Measurements from ENCODE around the gene JSRP1. TPM values are rescaled to one million over a fixed set of nuclear protein-coding genes. Genes with fewer than 3 reads are reported as not detected.

Gene JSRP1
- total RNA-seq, 1 donor from 2014 or later, result 2.0 TPM

DNA sequence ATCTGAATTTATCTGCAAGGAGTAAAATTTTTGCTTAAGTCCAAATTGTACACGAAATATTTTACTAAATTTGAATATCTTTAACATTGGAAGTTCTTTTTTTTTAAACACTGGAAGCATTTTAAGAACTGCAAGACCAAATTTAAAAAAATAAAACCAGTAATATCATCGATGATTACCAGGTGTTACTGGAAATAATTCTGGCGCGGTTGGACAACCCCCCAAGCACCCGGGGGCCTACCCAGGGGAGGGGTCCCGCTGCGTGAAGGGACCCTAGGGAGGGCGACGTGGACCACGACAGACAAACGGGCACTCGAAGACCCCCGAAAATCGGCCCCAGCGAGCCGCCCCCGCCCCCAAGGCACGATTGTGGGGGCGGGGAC, 12.6 kb upstream of the JSRP1 start:
- DNase-seq (ENCODE audit: low spot score in 2 of 2), result no peak
- no peak for FAIRE-seq

DNA sequence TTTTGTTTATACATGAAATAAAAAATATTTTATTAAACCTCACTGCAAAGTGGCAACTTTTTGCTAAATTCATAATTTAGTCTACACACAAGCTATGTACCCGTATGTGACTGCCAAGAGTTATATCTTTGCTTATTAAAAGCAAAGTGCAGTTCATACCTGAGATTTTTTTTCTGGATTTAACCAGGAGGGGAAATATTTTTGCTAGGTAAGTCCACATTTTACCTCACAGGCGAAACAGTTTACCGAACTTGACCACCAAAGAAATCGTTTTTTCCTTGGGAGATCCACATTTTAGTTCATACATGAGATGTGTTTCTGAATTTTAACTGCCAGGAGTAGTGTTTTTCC, 12.2 kb upstream of the JSRP1 start:
- FAIRE-seq (no peak), DNase-seq (ENCODE audit: low spot score in 2 of 2) (no peak)

DNA sequence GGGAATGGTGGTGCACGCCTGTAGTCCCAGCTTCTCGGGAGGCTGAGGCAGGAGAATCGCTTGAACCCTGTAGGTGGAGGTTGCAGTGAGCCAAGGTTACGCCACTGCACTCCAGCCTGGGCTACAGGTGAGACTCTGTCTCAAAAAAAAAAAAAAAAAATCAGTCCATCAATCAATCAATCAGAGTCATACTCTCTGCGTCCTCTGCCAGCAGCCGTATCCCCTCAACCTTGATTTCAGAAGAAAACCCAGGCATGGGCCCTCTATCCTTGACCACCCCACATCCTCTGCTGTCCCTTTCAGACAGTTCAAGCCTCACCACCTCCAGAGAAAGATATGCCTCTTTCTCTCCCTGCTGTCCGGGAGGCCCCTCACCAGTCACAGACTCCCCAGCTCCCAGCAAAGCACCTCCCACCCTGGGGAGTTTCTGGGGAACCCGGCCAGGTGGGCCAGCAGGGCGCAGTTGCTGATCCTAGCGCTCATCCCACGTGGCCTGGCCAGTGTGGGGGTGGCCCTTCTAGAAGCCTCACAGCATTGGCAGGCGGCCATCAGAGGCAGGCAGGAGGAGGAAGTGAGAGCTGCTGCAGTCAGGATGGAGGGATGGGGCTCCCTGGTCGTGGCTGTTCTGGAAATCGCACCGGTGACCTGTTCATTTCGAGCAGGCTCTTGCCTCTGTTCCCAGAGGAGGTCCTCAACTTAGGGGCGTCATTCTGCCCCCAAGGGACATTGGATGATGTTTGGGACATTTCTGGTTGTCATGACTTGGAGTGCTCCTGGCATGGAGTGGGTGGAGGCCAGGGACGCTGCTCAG, 10.2 kb upstream of the JSRP1 start:
- no peak for DNase-seq (ENCODE audit: low spot score in 2 of 2)
- FAIRE-seq, result no peak

DNA sequence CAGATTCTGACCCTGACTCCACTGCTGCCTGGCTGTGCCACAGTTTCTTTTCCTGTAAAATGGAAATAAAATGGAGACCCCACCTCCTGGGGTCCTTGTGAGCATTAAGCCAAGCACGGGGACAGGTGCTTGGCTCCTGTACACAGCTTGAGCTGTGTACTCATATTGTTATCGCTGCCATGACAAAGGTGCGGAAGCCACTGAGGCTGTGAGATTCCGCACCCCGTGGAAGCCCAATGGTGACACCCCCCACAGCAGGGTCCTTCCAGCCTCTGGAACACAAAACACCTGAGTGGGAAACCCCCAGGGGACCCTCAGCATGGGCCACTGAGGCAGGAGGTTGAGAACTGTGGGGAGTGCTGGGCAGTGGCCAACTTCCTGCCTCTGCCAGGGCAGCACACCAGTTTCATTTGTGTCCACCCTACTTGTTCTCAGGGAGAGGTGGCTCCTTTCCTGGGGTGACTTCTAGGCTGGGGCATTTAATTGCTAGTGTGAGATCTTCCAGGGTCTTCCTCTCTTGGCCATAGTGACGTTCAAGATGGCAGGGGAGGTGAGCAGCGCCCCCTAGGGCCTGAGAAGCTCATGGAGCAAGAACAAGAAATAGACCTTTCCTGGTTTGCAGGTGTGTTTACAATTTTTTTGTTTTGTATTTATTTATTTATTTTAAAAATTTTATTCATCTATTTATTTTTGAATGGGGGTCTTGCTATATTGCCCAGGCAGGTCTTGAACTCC, 5.4 kb upstream of the JSRP1 start:
- no peak for DNase-seq (ENCODE audit: low spot score in 2 of 2)
- no peak for FAIRE-seq

DNA sequence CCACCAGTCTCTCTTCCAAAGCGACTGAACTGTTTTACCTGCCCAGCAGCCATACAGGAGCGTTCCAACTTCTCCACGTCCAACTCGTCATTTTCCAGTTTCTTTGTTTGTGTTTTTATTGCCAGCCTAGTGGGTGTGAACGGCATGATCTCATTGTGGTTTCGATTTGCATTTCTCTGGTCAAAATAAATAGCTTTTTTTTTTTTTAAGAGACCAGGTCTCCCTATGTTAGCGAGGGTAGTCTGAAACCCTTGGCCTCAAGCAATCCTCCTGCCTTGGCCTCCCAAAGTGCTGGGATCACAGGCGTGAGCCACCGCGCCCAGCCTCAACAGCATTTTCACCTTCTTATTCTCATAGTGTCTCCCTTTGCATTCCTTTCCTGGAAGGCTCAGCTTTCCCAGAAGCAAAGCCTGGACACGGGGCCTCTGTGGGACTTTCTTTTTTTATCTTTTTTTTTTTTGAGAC, 4.2 kb upstream of the JSRP1 start:
- FAIRE-seq (no peak), DNase-seq (ENCODE audit: low spot score in 2 of 2) (no peak)

DNA sequence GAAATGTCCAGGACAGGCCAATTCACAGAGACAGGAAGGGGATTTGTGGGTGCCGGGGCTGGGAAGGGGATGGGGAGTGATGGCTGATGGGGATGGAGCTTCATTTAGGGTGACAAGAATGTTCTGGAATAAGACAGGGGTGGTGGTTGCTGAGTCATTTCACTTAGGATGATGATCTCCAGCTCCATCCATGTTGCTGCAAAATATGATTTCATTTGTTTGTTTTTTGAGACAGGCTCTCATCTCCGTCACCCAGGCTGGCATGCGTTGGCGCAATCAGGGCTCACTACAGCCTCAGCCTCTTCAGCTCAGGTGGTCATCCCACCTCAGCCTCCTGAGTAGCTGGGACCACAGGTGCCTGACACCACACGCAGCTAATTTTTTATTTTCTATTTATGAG, 3.1 kb upstream of the JSRP1 start:
- DNase-seq (ENCODE audit: low spot score in 2 of 2), result no peak
- FAIRE-seq, result no peak

DNA sequence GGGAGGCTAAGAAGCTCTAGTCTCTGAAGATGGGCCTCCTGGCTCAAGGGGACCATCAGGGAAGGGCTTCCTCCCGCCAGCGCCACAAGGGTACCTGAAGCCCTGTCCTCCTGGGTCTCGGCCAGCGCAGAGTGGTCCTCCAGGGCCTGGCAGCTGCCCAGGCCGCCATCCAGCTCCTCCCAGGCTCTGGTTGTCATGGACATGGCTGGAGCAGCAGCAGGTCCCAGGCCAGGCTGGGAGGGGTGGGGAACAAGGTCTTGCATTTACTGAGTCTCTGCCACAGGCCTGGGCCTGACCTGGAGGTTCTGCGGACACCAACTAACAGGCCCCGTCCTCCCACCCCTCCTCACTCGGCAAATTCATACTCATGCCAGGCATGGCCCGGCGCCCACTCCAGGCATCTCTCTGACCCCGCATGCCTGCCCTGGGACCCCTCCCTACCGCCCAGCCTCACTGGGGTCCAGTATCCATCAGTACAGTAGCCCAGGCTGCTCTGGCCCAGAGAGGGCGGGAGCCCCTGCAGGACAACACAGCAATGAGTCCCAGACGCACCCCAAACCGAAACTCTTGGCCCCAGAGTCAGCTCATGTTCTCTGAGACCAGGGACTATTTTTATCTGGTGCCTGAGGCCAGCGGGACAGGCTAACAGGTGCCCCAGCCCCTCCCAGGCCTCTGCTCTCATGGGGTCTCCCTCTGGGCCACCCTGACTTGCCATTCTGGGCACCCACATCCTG, 938 bp downstream of the JSRP1 start:
- FAIRE-seq, result no peak
- DNase-seq (ENCODE audit: low spot score in 2 of 2), result no peak

DNA sequence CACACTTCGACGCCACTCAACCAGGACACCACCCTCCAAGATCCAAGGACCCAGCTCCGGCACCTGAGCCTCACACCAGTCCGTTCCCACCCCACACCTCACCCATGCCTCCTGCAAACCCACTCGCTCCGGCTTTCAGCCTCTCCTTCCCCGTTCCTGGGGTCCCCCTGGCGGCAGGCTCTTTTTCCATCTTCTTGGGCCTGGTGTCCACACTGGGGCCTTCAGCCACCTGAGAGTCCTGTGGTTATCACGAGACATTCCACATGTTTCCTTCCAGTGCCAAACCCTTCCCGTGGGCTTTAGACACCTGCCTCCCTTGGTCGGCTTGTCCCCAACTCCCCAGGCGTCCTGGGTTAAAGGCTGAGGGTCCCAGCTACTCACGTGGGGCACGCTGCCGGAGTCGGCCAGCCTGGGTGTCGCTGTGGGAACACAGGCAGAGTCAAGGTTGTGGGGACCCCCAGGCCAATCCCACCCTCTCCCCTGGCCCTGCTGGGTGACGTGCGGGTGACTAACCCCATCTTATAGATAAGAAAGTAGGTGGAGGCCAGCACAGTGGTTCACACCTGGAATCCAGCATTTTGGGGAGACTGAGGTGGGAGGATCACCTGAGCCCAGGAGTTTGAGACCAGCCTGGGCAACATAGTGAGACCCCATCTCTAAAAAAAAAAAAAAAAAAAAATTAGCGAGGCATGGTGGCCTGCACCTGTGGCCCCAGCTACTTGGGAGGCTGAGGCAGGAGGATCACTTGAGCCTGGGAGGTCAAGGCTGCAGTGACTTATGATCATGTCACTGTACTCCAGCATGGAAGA, 1.9 kb downstream of the JSRP1 start:
- DNase-seq (ENCODE audit: low spot score in 2 of 2) (no peak), FAIRE-seq (no peak)

DNA sequence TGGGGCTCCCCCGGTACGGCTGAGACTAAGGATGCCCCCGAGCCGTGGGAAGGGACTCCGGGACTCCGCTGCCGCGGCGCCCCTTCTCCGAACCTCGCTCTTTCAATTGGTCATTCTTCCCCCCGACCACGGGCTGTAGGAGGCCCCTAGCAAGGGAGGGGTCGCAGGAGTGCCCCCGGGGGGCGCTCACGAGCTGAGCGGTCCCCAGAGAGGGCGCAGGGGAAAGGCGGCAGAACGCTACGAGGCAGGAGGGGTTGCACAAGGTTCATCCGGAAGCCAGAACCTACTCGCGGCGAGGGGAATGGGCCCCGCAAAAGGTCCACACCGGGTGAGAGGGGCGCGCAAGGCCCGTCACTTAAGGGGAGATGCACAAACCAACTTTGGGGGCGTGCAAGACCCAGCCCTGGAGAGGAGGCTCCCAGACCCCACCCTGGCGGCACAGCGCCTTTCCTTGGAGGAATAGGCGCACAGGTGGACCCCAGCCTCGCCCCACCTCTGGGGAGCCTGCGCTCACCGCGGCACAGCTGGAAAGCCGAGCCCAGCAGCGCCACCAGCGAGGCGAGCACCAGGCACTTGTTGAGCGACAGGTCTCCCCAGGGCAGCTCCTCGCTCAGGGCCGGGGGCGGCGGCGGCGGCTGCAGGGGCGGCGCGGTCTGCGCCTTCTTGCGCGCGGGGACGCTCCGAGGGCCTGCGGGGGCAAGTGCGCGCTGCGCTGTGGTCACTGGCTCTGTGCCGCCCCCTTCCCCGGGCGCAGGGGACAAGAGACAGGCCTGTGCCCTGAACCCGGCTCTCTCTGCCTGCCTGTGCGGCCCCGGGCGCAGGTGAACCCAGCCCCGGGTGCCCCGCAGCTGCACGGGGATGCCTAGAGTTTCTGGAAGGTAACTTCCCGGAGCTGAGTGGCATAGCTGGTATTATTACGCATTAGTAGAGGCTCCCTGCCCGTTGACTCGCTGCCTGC, 2.8 kb downstream of the JSRP1 start:
- DNase-seq (ENCODE audit: low spot score in 2 of 2) (peak in 1 of 2 donors; percentile 53), FAIRE-seq (no peak)

DNA sequence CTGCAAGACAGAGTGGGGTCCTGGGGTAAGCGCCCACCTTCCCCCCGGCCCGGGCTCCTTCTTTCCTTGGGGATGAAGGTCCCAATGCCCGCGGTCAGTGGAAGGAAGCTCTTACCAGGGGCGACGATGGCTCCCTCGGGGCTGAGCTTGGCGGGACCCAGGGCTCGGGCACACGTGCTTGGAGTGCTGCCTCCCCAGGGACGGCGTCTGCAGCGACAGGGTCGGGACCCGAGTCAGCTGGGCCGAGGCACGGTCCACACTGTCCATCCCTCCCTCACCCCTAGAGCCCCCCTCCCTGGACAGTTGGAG, 3.5 kb downstream of the JSRP1 start:
- no peak for FAIRE-seq
- no peak for DNase-seq (ENCODE audit: low spot score in 2 of 2)

DNA sequence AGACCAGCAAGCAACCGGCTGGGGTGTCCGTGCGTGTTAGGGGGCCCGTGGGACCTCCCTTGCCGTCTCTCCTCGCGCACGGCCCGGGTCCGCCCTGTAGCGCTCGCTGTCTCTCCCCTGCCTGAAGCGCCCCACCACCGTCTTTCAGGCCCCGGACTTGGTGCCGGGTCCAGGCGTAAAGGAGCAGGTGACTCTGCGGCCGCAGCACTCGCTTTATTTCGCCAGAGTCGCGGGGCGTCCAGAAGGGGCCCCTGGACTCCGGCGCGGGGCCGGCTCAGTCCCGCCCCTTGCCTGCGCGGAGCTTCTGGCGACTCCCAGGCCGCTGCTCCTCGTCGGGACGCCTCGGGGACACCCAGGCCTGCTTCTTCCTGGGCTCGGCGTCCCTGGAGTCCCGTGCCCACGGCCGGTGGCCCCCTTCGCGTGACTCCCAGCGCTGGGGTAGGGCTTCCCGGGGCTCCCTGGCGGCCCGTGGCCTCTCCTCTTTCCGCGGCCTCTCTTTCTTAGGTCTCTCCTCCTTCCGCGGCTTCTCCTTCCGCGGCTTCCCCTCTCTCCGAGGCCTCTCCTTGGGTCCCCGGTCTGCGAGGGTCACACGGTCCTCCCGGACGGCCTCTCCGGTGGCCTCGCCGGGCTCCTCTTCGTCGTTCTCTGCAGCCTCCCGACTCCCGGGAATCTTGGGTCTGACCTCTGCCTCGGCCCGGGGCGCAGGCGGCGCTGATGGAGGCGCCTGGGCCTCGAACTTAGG, 4.0 kb downstream of the JSRP1 start:
- DNase-seq (ENCODE audit: low spot score in 2 of 2) (peak in 1 of 2 donors; percentile 54), FAIRE-seq (no peak)

DNA sequence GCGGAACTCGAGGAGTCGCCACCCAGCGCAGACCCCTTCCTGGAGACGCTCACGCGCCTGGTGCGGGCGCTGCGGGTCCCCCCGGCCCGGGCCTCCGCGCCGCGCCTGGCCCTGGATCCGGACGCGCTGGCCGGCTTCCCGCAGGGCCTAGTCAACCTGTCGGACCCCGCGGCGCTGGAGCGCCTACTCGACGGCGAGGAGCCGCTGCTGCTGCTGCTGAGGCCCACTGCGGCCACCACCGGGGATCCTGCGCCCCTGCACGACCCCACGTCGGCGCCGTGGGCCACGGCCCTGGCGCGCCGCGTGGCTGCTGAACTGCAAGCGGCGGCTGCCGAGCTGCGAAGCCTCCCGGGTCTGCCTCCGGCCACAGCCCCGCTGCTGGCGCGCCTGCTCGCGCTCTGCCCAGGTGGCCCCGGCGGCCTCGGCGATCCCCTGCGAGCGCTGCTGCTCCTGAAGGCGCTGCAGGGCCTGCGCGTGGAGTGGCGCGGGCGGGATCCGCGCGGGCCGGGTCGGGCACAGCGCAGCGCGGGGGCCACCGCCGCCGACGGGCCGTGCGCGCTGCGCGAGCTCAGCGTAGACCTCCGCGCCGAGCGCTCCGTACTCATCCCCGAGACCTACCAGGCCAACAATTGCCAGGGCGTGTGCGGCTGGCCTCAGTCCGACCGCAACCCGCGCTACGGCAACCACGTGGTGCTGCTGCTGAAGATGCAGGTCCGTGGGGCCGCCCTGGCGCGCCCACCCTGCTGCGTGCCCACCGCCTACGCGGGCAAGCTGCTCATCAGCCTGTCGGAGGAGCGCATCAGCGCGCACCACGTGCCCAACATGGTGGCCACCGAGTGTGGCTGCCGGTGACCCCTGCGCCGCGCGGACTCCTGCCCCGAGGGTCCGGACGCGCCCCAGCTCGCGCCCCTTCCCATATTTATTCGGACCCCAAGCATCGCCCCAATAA, 4.8 kb downstream of the JSRP1 start:
- FAIRE-seq (no peak), DNase-seq (ENCODE audit: low spot score in 2 of 2) (peak in 1 of 2 donors; percentile 37)

DNA sequence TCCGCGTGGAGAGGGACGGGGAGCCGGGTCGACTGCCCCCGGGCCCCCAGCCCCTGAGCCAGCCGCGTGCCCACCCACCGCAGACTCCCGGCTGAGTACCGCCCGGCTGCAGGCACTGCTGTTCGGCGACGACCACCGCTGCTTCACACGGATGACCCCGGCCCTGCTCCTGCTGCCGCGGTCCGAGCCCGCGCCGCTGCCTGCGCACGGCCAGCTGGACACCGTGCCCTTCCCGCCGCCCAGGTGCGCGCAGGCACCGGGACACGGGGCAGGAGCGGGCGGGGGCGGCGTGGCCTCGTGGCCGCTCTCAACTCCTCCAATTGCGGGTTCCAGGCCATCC, 5.5 kb downstream of the JSRP1 start:
- no peak for FAIRE-seq
- DNase-seq (ENCODE audit: low spot score in 2 of 2), result no peak

DNA sequence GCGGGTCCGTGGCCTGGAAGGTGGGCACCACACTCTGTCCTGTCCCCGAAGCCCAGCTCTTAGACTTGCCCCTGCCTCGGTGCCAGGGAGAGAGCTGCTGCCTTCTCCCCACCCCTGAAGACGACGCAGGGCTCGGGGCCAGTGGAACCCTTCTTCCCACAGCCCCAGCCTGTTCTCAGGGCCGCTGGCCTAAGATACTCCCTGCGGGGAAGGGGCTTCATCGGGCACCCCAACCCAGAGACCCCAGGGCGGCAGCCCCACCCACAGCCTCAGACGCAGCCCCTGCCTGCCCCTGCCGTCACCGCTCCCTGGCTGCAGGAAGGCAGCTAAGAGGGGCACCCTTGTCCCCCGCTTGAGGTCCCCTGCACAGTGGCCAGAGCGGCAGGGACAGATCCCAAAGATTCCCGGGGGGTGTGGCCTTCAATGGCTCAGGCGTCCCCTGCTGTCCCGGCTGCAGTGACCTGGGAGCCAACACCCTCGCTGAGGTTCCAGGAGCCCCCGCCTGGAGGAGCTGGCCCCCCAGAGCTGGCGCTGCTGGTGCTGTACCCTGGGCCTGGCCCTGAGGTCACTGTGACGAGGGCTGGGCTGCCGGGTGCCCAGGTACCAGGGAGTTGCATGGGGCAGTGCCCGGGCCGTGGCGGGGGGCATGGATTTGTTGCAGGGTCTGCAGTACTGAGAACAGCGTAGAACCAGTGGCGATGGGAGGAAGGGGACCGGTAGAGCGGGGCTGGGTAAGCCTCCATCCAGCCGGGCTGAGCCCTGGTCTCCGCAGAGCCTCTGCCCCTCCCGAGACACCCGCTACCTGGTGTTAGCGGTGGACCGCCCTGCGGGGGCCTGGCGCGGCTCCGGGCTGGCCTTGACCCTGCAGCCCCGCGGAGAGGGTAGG, 6.1 kb downstream of the JSRP1 start:
- peak in 1 of 2 donors; percentile 51 for DNase-seq (ENCODE audit: low spot score in 2 of 2)
- no peak for FAIRE-seq

DNA sequence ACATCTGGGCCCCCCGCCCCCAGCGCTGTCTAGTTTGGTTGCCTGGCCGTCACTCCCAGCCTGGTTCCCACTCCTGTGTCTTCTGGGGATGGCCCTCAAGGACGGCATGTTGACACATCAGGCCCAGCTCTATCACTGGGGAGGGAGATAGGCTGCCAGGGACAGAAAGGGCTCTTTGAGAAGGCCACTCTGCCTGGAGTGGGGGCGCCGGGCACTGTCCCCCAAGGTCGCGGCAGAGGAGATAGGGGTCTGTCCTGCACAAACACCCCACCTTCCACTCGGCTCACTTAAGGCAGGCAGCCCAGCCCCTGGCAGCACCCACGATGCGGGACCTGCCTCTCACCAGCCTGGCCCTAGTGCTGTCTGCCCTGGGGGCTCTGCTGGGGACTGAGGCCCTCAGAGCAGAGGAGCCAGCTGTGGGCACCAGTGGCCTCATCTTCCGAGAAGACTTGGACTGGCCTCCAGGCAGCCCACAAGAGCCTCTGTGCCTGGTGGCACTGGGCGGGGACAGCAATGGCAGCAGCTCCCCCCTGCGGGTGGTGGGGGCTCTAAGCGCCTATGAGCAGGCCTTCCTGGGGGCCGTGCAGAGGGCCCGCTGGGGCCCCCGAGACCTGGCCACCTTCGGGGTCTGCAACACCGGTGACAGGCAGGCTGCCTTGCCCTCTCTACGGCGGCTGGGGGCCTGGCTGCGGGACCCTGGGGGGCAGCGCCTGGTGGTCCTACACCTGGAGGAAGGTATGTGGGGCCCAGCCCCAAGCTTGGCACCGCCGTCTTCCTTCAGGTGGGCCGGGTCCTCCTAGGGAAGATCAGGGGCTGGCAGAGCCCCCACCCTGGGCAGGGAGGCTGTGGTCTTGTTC, 7.0 kb downstream of the JSRP1 start, which contains the start of gene AMH:
Gene AMH (plus strand): TSS at position 314 of the 857 bp plus-strand sequence. CDS start 10 bp downstream, at position 324.
- FAIRE-seq, result no peak
- DNase-seq (ENCODE audit: low spot score in 2 of 2), result no peak
